HG03521 (cell line): Measurements from ENCODE around the gene RTN4RL1.

Source experiments
- ATAC-seq: cut with Tn5 transposase; IDR thresholded peaks from one replicate; pipeline ENCODE4 v1.9.1; 2021; ENCODE audit warnings: mild to moderate bottlenecking, moderate library complexity; ENCODE audit not compliant: unreplicated experiment

RTN4RL1 gene

GRCh38 chr17:2059547-2060384, 34.6 kb upstream of the RTN4RL1 start:
- no peak for ATAC-seq

- no peak for ATAC-seq
These were observed 33.7 kb upstream of the RTN4RL1 start for GRCh38 chr17:2058586-2059546.

GRCh38 chr17:2057760-2058585, 32.8 kb upstream of the RTN4RL1 start:
- ATAC-seq: no peak

GRCh38 chr17:2057175-2057759, 32.1 kb upstream of the RTN4RL1 start:
- ATAC-seq: no peak

GRCh38 chr17:2056206-2057174, 31.4 kb upstream of the RTN4RL1 start:
- no peak for ATAC-seq

- ATAC-seq: peak; percentile 8
These were observed 30.4 kb upstream of the RTN4RL1 start for GRCh38 chr17:2055292-2056205.

- peak; percentile 29 for ATAC-seq
These were observed 29.6 kb upstream of the RTN4RL1 start, which contains the start of gene HIC1 for GRCh38 chr17:2054512-2055291. HIC1 (plus strand) TSS chr17:2055103; CDS start chr17:2056691, 1,588 bp downstream.

GRCh38 chr17:2054262-2054511, 29.1 kb upstream of the RTN4RL1 start:
- no peak for ATAC-seq

- no peak for ATAC-seq
These were observed 28.5 kb upstream of the RTN4RL1 start for GRCh38 chr17:2053380-2054261.

GRCh38 chr17:2051933-2052559, 26.9 kb upstream of the RTN4RL1 start:
- ATAC-seq: no peak

- no peak for ATAC-seq
These were observed 26.2 kb upstream of the RTN4RL1 start for GRCh38 chr17:2051061-2051932.

GRCh38 chr17:2050300-2051060, 25.3 kb upstream of the RTN4RL1 start:
- ATAC-seq: peak; percentile 12

GRCh38 chr17:2049333-2050299, 24.5 kb upstream of the RTN4RL1 start:
- peak; percentile 49 for ATAC-seq
